Measurements from ENCODE around the gene NDST3.
A peak's percentile ranks its signal among the peaks of the same experiment; 100 is the strongest.

Gene NDST3
- 0 reads per million in 2 donors for total RNA-seq

DNA sequence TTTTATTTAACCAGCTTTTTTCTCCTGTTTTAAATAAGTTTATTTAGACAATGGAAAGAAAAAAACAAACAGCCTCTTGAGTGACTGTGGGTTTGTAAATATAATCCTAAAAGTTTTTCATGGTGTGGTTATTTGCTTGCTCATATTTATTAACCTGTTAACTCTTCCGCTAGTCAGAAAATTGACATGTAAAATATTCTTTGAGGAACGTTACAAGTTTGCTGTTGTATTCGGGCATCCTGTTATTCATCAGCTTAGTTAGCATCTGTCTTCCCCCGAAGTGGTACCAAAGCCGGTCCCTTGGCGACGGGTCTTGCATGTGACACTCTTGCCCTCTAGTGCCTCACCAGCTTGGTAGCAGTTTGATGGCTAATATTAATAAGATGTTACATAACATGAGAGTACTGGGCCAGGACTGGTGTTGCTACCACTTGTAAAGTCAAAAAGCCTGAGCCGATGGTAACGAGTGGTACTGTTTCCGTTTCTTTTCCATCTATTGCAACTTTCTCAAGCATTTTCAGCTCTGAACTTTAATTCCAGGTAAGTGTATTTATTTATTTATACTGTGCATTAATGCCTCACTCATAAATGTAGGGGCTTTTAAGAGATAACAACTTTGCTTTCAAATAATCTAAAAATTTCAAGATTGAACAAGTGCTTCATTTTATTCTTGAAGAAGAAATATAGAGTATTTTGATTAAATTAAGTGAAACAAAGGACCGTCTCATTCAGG lies at the start of gene NDST3:
Gene NDST3, plus strand, starts transcription at position 434 of the 733 bp plus-strand sequence. CDS start 19,425 bp downstream, outside the sequence.
- peak in 1 of 5 experiments; percentile 19 for DNase-seq

- no peak for DNase-seq
These were observed 48.0 kb upstream of the NDST3 start for GRCh38 chr4:117986321-117986720.

- no peak for DNase-seq
These were observed 46.8 kb upstream of the NDST3 start for GRCh38 chr4:117987464-117987863.

DNA sequence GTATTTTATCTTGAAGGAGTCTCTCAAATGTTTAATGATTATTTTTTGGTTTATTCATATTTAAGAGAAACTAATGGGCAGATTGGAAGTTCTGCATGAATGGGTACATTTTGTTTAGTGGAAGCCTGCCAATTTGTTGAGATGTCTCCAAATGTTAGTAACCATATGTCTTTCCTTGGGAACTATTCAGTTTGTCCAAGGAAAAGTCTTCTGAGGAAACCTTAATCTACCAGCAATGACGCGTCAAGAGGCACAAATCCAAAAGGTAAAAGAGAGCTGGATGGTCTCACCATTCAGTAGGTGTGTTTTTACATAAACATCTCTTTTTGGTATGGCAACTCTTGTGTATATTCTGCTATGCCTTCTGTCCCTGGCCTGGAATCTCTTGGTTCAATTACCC lies 37.4 kb upstream of the NDST3 start:
- DNase-seq: no peak

DNA sequence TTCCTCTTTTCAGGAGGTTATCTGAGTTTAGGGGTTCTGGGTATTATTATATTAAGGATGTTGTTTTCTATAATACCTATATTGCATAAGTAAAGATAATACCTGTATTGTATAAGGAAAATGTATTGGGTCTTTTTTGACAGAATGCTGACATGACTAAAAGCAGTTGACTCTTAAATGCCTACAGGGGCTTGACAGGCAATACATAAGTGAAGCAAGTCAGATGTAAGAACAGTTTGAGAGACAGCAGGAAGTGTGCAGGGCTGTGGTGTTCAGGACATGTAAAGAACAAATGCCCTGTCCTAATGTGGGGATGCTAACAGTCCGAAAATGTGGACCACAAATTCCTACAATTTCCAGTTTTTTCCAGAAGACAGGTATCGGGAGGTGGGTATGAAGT lies 30.2 kb upstream of the NDST3 start:
- no peak for DNase-seq

DNA sequence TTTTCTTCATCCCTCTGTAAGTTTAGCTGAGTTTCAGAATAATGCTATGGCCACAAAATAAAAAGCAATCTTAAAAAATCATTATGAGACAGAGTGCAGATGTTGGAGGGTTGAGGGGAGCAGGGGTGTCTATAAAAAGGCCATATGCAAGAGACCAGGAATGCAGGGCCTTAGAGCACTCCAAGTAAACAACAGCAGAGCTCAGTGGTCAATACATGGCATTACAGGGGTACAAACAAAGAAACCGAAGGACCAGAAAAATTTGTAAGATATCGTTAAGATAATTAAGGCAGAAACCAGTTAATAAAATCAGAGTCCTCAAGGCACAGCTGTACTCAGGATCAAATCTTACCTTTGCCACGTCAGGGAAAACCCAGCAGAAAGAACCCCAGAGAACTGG lies 28.4 kb upstream of the NDST3 start:
- no peak for DNase-seq

DNA sequence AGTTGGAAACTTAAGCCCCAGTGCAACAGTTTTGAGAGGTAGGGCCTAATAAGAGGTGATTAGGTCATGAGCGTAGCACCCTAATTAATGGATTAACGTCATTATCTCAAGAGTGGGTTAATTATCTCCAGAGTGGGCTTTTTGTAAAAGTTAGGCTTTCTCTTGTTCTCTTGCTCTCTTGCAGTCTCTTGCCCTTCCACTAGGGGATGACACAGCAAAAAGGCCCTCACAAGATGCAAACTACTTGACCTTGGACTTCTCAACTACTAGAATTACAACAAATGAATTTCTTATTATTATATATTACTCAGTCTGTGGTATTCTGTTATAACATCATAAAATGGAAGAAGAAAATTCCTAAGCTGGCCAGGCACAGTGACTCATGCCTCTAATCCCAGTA lies 22.1 kb upstream of the NDST3 start:
- no peak for DNase-seq

GRCh38 chr4:118014831-118015230 lies 19.5 kb upstream of the NDST3 start:
- DNase-seq: no peak

DNA sequence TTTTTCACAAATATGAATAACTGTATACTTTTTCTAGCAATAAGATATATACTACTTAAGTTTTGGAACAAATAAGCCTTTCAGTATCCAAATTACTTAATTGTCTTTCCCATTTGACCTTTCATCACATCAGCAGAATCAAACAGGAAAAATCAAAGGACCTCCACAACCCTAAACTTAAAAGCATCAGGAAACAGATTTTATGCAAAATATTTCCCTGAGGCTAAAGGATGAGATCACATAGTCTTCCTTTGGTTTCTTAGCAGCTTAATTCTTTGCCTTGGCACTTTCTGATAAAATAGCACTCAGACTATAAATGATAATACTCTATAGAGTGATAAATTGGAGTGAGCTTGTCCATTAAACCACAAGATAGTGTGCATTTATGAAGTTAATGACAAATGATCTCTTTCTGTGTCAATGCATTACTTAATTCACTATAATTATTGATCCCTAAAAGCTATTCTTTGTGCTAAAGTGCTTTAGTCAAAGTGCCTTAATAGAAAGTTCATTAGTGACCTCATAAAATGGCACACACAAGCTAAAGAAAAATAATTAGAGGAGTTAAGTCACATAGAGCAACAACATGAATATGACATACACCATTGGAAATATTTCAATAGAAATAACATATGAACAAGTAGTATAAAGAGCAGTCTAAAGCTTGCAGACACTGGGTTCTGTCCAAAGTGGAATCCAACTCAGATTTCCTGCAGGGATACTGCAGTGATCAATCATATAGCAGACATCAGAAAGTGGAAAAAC lies 15.7 kb upstream of the NDST3 start:
- no peak for DNase-seq

DNA sequence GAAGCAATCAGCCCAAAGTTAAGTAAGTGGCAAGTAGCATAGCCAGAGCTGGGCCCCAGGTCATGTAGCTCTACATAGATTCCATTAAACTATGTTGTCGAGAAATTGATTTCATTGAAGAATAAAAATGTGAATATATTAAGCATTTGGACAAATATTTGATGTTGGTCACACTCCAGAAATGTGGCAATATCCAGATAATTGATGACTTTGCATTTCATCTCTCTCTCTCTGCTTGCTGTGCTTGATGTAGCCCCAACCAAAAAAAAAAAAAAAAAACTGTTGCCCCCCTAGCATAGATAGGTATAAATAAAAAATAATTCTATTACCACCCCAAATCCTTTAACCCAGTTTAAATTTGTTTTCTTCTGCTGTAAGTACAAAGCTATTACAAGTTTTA lies 7.5 kb upstream of the NDST3 start:
- DNase-seq: no peak

DNA sequence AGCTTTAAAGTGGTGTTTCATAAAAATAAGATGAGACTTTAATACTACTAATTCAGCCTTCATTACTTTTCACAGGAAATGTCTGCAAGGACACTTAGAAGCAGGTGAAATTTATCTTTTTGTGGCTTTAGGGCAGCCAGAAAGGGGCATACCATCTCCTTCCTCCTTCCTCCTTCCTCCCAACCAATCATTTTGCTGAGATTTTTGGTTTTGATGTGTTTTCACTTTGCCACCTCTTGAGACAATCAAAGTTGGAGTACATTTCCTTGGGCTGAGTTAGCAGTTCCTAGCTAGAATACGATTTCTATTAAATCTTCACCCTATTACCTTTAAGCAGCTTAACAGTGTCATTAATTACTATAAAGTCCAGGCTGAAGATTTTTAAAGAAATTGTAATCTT lies 5.1 kb upstream of the NDST3 start:
- DNase-seq: no peak

DNA sequence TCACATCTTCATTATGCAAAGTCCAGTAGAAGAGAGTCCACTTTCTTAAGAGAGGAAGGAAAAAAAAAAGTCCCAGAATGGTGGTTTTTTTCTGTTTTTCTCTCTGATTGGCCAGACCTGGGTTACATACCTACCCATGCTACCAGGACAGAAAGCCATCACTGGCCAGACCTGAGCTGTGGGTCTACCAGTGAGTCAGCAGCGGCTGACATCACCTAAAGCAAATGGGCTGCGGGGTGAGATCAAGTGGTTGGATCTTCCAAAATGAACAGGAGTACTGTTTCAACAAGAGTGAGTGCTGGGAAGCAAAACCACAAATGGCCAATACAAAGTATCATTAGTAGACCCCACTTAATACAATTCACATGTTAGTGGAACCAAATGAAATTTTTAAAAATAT lies 1.6 kb upstream of the NDST3 start:
- DNase-seq: no peak

DNA sequence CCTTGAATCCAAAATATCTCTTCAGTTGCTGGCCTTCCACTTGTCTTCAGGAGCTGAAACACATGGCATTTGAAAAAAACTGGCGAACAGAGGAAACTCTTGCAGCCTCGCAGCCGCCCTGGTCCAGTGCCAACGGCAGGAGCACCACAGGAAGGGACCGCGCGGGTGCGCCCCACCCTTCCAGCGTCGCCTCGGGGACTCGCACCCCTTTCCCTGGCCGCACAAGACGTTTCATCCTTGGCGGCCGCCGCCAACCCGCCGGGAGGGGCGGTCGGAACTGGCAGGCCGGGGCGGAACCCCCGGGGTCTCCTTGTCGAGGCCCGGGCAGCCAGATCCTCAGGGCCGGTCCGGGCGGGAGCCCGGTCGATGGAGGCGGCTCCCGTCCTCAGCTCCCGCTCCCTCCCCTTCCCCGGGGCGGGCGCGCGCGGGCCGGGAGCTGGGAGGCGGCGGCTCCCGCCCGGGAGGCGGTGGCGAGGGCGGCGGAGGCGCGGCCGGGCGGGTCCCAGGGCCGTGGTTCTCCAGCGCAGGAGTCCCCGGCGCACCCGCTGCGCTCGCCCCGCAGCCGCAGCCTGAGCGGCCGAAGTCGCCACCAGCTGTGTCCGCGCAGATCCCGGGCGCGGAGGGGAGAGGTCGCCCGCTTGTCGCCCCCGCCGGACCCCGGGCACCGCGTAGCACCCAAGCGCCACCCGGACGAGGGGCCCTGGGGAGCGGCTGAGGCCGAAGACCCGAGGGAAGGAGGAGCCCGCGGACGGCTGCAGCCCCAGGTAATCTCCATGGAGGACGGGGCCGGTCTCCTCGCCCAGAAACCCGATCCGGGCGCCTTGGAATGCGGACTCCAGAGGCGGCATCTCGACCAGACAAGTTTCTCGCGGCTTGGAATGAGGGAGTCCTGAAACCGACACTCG lies 886 bp upstream of the NDST3 start:
- no peak for DNase-seq

DNA sequence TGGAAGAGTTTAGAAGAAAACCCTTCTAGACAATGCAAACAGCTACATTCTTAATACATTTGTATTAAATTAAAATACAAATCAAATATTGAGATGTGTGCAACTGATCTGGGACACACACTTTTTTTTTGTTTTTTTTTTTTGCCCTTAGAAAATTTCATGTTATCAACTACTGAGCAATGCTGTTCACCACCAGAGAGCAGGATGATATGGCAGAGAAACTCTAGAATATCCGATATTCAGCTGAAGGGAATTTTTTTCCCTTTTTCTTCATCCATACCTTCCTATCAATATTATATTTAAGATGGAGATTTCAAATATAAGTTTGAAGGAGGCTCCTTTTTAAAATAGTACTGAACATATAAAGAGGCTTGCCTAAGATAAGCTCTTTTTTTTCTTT lies 1.0 kb downstream of the NDST3 start:
- no peak for DNase-seq

DNA sequence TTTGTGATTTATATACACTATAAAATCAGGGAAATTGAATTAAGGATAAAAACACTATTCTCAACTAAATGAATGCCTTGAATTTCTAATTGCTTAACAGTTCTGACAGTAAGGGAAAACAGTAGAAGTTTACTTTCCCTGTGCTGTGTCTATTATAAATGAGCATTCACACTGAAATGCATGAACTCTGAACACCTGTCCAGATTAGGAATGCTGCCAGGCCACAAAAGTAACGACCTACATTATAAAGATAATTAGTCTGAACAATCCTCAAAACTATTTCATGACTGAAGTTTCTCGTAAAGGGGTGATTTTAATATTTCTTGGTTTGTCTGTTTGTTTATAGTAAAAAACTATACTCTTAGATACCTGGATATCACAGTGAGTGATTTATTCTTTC lies 2.0 kb downstream of the NDST3 start:
- no peak for DNase-seq

- no peak for DNase-seq
These were observed 3.7 kb downstream of the NDST3 start for GRCh38 chr4:118037955-118038354.

DNA sequence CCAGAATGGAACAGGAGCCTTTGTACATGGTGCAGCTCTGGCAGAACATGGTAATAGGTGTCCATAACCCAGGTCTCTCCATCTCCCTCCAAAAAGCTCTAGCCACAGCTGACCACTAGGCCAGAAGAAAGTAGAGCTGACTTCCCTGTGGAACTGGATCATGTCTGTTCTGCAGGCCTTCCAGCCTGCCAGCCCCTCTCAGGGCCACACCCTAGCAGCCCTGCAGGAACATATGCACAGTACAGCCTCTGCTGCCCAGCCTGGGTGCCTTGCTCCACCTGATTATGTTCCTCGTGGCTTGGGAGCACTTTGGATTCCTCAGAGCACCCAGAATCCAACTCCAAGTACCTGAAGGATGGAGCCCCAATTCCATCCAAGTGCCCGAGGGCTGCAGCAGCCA lies 12.0 kb downstream of the NDST3 start:
- DNase-seq: no peak

- DNase-seq: no peak
These were observed 12.8 kb downstream of the NDST3 start for GRCh38 chr4:118047043-118047442.

DNA sequence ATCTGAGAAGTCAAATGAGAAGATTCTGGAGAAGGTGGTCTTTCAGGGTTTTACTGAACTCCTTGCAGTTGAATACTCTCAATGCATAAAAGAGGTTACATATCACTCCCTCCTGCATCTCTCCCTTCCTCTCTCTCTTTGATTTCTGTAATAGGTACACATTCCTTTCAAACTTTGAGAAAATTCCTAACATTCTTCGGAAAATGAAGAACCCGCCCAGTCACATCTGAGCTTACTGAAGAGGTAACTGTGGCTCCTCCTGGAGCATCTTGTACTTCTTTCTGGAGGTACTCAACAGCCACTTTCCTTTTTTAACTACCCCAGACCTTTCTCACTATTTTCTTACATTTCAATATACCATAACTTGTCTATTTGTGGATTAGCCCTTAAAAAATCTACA lies 24.7 kb downstream of the NDST3 start:
- DNase-seq: no peak

- DNase-seq: no peak
These were observed 25.1 kb downstream of the NDST3 start for GRCh38 chr4:118059397-118059796.

DNA sequence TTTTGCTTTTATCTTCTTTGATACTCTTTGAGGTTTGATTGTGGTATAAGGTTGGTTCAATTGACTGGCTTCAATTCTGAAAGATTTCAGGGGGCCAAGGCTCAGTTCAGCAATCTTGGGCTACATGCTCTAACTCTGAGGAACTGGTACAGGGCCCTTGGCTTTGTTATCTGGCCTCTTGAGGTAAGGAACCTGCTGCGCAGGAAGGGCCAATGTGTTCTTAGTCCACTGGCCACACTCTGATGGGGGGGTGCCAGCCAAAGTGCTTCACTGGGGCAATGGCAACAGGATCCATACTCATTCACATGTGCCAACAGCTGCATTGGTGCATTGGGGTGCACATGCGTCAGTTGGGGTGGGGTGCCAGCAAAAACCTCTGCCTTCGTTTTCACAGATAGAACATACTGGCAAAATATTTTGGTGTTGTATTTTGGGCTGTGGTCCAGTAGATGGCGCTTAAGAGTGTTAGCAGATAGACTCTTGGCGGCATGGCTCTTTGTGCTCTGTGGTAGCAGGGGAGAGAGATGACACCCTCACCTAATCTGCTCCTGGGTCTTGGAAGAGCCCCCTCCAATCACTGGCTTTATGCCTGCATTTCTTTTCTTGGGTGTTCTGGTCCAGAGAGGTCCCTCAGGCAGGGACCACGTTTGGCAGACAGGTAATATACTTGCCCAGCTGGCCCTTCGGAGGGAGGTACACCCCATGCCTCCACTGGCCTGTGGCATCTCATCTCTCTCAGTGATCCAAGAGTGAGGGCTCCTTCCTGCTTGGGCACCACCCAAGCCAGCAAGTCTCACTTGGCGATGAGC lies 42.9 kb downstream of the NDST3 start:
- DNase-seq: peak in 1 of 5 experiments; percentile 62

GRCh38 chr4:118077767-118078105 lies 43.5 kb downstream of the NDST3 start:
- DNase-seq: no peak

- no peak for DNase-seq
These were observed 47.1 kb downstream of the NDST3 start for GRCh38 chr4:118081434-118081833.
